DOHH2 (cell line): ENCODE data around the gene GAB1.

Source experiments
- H3F3A ChIP-seq: fragments of 200-600 bp; sonication (generic), shearing (Covaris generic); 2 replicates; pipeline ENCODE4 v1.6.0; 2016; ENCODE audit warnings: antibody characterized with exemption, mild to moderate bottlenecking; ENCODE audit not compliant: control insufficient read depth, insufficient read depth
- H3K27ac ChIP-seq: fragments of 200-600 bp; sonication (generic); 2 replicates; pipeline ENCODE4 v1.5.1; 2014; ENCODE audit warnings: low read depth, mild to moderate bottlenecking, low read length, moderate library complexity
- H3K27me3 ChIP-seq: fragments of 200-600 bp; sonication (generic); 2 replicates; pipeline ENCODE4 v1.6.1; 2014; ENCODE audit warnings: mild to moderate bottlenecking, low read length, mixed read lengths; ENCODE audit not compliant: control insufficient read depth
- H3K36me3 ChIP-seq: fragments of 200-600 bp; sonication (generic); 2 replicates; pipeline ENCODE4 v1.6.1; 2014; ENCODE audit warnings: mild to moderate bottlenecking, low read length, moderate library complexity, mixed read lengths; ENCODE audit not compliant: control insufficient read depth
- H3K4me1 ChIP-seq: fragments of 200-600 bp; sonication (generic); 2 replicates; pipeline ENCODE4 v1.6.1; 2014; ENCODE audit warnings: mild to moderate bottlenecking, low read length, mixed read lengths; ENCODE audit not compliant: control insufficient read depth
- H3K4me2 ChIP-seq: fragments of 200-600 bp; sonication (generic); 2 replicates; pipeline ENCODE4 v1.6.0; 2014; ENCODE audit warnings: mild to moderate bottlenecking, low read length, moderate library complexity
- H3K4me3 ChIP-seq: fragments of 200-600 bp; sonication (generic); 2 replicates; pipeline ENCODE4 v1.5.1; 2014; ENCODE audit warnings: mild to moderate bottlenecking, low read length, mixed read lengths
- H3K79me2 ChIP-seq: fragments of 200-600 bp; sonication (generic); 2 replicates; pipeline ENCODE4 v1.6.1; 2014; ENCODE audit warnings: mild to moderate bottlenecking, low read length, mixed read lengths; ENCODE audit not compliant: control insufficient read depth
- H3K9me2 ChIP-seq: fragments of 200-600 bp; sonication (generic); replicated peaks from 2 replicates; pipeline ENCODE4 v1.6.1; 2014; ENCODE audit warnings: mild to moderate bottlenecking, low read length, mixed read lengths; ENCODE audit not compliant: control insufficient read depth
- H3K9me3 ChIP-seq: fragments of 200-600 bp; sonication (generic); 2 replicates; pipeline ENCODE4 v1.6.1; 2014; ENCODE audit warnings: antibody characterized with exemption, low read length, mixed read lengths; ENCODE audit not compliant: control insufficient read depth, insufficient read depth
- H4K20me1 ChIP-seq: fragments of 200-600 bp; sonication (generic); 2 replicates; pipeline ENCODE4 v1.6.0; 2014; ENCODE audit warnings: low read depth, mild to moderate bottlenecking, antibody characterized with exemption, low read length, moderate library complexity; ENCODE audit not compliant: control insufficient read depth, insufficient read depth
- EZH2phosphoT487 ChIP-seq: fragments of 200-600 bp; sonication (generic); IDR thresholded peaks from 2 replicates; pipeline ENCODE4 v1.6.1; 2017; ENCODE audit warnings: borderline replicate concordance, mild to moderate bottlenecking, antibody characterized with exemption, low read length, moderate library complexity, mixed read lengths
- TF ChIP-seq, protein P1 (sequence below): fragments of 200-600 bp; sonication (generic); IDR thresholded peaks from one replicate; pipeline ENCODE4 v1.5.1; 2014; ENCODE audit warnings: antibody characterized with exemption, mild to moderate bottlenecking, low read depth, low read length; ENCODE audit not compliant: poor library complexity, severe bottlenecking

Gene GAB1

DNA sequence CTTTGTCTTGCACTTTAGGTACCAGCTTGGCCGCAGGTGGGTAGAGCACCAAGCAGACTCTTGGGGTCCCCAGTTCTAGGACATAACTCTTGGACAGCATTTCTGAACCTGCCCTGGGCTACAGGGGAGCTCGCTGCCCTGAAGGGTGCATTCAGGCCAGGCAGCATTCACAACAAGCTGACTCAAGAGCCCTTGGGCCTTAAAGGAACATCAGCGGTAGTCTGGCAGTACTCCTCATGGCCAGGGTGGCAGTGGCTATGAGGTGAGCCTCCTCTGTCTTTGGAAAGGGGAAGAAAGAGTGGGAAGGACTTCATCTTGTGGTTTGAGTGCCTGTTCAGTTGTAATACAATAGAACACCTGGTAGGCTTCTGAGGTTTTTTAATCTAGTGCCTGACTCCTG lies 152.0 kb downstream of the GAB1 start:
- Histone ChIP-seq H3K27ac (no peak overlapping the region), H3K27me3 (no peaks in the 10 kb centered on the region), H3K79me2 (no peaks in the 10 kb centered on the region), H3K9me3 (no peaks in the 10 kb centered on the region), H4K20me1 (no peaks in the 10 kb centered on the region), H3K9me2 (no peaks in the 10 kb centered on the region), H3K4me3 (no peak overlapping the region), H3K4me1 (no peaks in the 10 kb centered on the region), H3K36me3 (no peaks in the 10 kb centered on the region), H3F3A (no peaks in the 10 kb centered on the region), H3K4me2 (no peak overlapping the region)
- no peak for TF ChIP-seq EZH2phosphoT487
- TF ChIP-seq, protein P1, sequence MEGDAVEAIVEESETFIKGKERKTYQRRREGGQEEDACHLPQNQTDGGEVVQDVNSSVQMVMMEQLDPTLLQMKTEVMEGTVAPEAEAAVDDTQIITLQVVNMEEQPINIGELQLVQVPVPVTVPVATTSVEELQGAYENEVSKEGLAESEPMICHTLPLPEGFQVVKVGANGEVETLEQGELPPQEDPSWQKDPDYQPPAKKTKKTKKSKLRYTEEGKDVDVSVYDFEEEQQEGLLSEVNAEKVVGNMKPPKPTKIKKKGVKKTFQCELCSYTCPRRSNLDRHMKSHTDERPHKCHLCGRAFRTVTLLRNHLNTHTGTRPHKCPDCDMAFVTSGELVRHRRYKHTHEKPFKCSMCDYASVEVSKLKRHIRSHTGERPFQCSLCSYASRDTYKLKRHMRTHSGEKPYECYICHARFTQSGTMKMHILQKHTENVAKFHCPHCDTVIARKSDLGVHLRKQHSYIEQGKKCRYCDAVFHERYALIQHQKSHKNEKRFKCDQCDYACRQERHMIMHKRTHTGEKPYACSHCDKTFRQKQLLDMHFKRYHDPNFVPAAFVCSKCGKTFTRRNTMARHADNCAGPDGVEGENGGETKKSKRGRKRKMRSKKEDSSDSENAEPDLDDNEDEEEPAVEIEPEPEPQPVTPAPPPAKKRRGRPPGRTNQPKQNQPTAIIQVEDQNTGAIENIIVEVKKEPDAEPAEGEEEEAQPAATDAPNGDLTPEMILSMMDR = no peak

DNA sequence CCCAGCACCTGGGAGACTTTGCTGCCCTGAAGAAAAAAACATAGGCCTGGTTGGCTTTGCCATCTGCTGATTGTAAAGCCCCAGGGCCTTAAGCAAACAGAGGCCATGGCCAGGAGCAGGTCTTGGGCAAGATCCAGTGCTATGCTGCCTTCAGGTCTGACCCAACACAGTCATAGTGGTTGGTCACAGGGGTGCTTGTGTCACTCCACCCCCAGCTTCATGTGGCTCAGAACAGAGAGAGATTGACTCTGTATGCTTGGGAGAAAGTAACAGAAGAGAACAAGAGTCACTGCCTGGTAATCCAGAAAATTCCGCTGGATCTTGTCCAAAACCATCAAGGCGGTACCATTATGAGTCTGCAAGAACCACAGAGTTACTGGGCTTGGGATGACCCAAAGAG lies 152.4 kb downstream of the GAB1 start:
- TF ChIP-seq, protein P1 = no peak
- TF ChIP-seq EZH2phosphoT487 = no peak
- no peak overlapping the region for H3K4me2 ChIP-seq
- H3K36me3 ChIP-seq = no peaks in the 10 kb centered on the region
- H3K4me1 ChIP-seq = no peaks in the 10 kb centered on the region
- H3K27ac ChIP-seq = no peak overlapping the region
- no peaks in the 10 kb centered on the region for H4K20me1 ChIP-seq
- H3K9me2 ChIP-seq = no peaks in the 10 kb centered on the region
- H3K79me2 ChIP-seq = no peaks in the 10 kb centered on the region
- no peaks in the 10 kb centered on the region for H3K27me3 ChIP-seq
- H3K4me3 ChIP-seq = no peak overlapping the region
- no peaks in the 10 kb centered on the region for H3F3A ChIP-seq
- H3K9me3 ChIP-seq = no peaks in the 10 kb centered on the region

DNA sequence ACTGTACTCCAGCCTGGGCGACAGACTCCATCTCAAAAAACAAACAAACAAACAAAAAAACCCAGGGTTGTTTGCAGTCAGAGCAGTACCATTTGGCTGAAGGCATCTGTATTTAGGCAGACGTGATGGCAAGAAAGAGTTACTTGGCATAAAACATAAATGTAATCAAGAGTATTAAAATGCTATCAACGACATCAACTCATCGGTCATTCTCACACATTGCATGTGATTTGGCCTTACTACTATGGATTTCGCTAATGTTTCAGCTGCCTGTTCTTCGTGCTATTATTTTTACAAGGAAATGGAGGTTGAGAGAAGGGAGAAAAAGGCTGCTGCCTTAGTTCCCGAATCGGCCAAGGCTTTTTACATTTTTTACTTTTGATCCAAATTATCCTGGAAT lies 161.3 kb downstream of the GAB1 start:
- H3K4me2 ChIP-seq = no peak overlapping the region
- no peaks in the 10 kb centered on the region for H3K27me3 ChIP-seq
- no peaks in the 10 kb centered on the region for H3F3A ChIP-seq
- H3K36me3 ChIP-seq = no peaks in the 10 kb centered on the region
- no peaks in the 10 kb centered on the region for H3K9me3 ChIP-seq
- no peaks in the 10 kb centered on the region for H3K9me2 ChIP-seq
- H3K27ac ChIP-seq = no peak overlapping the region
- no peak for TF ChIP-seq EZH2phosphoT487
- TF ChIP-seq, protein P1 = no peak
- no peak overlapping the region for H3K4me3 ChIP-seq
- no peaks in the 10 kb centered on the region for H4K20me1 ChIP-seq
- no peaks in the 10 kb centered on the region for H3K79me2 ChIP-seq
- no peaks in the 10 kb centered on the region for H3K4me1 ChIP-seq

DNA sequence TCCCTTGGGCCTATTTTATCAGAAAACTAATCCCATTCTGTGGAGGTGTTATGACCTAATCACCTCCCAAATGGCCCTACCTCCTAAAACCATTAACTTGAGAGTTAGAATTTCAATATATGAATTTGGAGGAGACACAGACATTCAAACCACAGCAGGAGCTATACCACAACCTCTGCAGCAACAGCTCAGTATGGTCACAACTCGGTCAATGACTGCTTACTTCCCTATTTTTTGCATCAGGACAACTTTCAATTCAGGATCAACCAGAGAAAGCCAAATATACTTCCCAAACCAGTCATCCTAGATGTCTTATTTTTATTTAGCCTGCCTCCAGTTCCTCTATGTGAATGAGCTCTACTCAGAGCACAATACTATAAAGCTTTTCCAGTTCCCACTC lies 165.6 kb downstream of the GAB1 start:
- no peaks in the 10 kb centered on the region for H3F3A ChIP-seq
- H3K4me1 ChIP-seq = no peaks in the 10 kb centered on the region
- no peaks in the 10 kb centered on the region for H3K79me2 ChIP-seq
- H3K9me3 ChIP-seq = no peaks in the 10 kb centered on the region
- no peak overlapping the region for H3K27ac ChIP-seq
- H3K9me2 ChIP-seq = no peaks in the 10 kb centered on the region
- no peak for TF ChIP-seq EZH2phosphoT487
- TF ChIP-seq, protein P1 = no peak
- H4K20me1 ChIP-seq = no peaks in the 10 kb centered on the region
- no peaks in the 10 kb centered on the region for H3K36me3 ChIP-seq
- no peak overlapping the region for H3K4me3 ChIP-seq
- H3K4me2 ChIP-seq = no peak overlapping the region
- no peaks in the 10 kb centered on the region for H3K27me3 ChIP-seq
